K562 (cell line): ENCODE measurements around the gene DNAH1. TPM values are rescaled to one million over a fixed set of nuclear protein-coding genes. Genes with fewer than 3 reads are reported as not detected.
A peak's percentile ranks its signal among the peaks of the same experiment; 100 is the strongest.
"Not testable (repeated sequence)": the region's sequence is repeated elsewhere in the genome, so short reads cannot be mapped to it uniquely, and the experiment has no call there.

ENCODE experiments used
- ATAC-seq: fragments of 200-7000 bp; cut with Tn5 transposase; 3 replicates; pipeline ENCODE4 v1.9.1; 2020; ENCODE audit warnings: moderate library complexity
- BruUV-seq: library from RNA; stranded (reverse); fragments of 400-500 nt; replicated peaks from 2 replicates; lab custom pipeline; 2021; lab: Mats Ljungman, UMichigan
- CTCF ChIA-PET: fragments of 300-600 bp; formaldehyde crosslinking; extraction: SDS; loops from one replicate; lab custom pipeline; 2021; ENCODE audit warnings: low intra/inter-chr PET ratio; lab: Yijun Ruan, JAX
- POLR2A ChIA-PET: fragments of 300-600, 350-650 bp; sonication (Branson Sonifier 250); formaldehyde crosslinking; extraction: SDS; loops from one replicate; lab custom pipeline; 2021; ENCODE audit warnings: antibody characterized with exemption, inconsistent platforms; lab: Yijun Ruan, JAX
- DNase-seq, 4 experiments: peaks; one replicate each; pipeline versions ENCODE4 v3.0.0 to v3.0.0-alpha.2; 2011 to 2018; ENCODE audit warnings: low spot score in 3 of 4, mixed read lengths in 3 of 4; ENCODE audit errors: extremely low read depth in 1 of 4
- FAIRE-seq: peaks from 2 replicates; lab custom pipeline; 2011; peaks lifted over from hg19 to GRCh38; lab: Jason Lieb, UNC
- H2AFZ ChIP-seq: 2 replicates; pipeline ENCODE4 v1.6.0; 2011; ENCODE audit warnings: low read depth, low read length, control low read depth, inconsistent platforms
- H3K27ac ChIP-seq: fragments of 200-600 bp; 3 replicates; pipeline ENCODE4 v1.8.0; 2011; ENCODE audit warnings: low read depth, mild to moderate bottlenecking, control low read depth, inconsistent platforms, low read length, moderate library complexity, mixed read lengths; ENCODE audit errors: extremely low read depth
- H3K27me3 ChIP-seq, 2 experiments: fragments of 300-600 bp in 1 of 2; 2 replicates in 1 of 2; 3 replicates in 1 of 2; pipeline versions ENCODE4 v1.6.0 to v1.8.0; 2011; ENCODE audit warnings: inconsistent platforms in 2 of 2, low read length in 2 of 2, mild to moderate bottlenecking in 1 of 2, mixed read lengths in 1 of 2, moderate library complexity in 1 of 2; ENCODE audit not compliant: control insufficient read depth in 2 of 2, insufficient read depth in 2 of 2
- H3K36me3 ChIP-seq: fragments of 300-600 bp; 3 replicates; pipeline ENCODE4 v1.8.0; 2011; ENCODE audit warnings: mild to moderate bottlenecking, low read length, inconsistent platforms; ENCODE audit not compliant: control insufficient read depth, insufficient read depth
- H3K4me1 ChIP-seq, 2 experiments: fragments of 200-600 bp in 1 of 2; replicated peaks in 1 of 2; 2 replicates in 1 of 2; 3 replicates in 1 of 2; pipeline versions ENCODE4 v1.5.1 to v1.8.0; 2011; ENCODE audit warnings: inconsistent platforms in 2 of 2, low read length in 2 of 2, mild to moderate bottlenecking in 1 of 2, mixed read lengths in 1 of 2, moderate library complexity in 1 of 2; ENCODE audit not compliant: control insufficient read depth in 2 of 2, insufficient read depth in 2 of 2
- H3K4me2 ChIP-seq: 2 replicates; pipeline ENCODE4 v1.6.1; 2011; ENCODE audit warnings: low read length, control low read depth, inconsistent platforms, mixed read lengths; ENCODE audit not compliant: insufficient read depth
- H3K4me3 ChIP-seq: fragments of 200-600 bp; sonication (generic), shearing (Covaris generic); 2 replicates; pipeline ENCODE4 v1.5.1; 2016; ENCODE audit warnings: control low read depth, inconsistent platforms
- H3K79me2 ChIP-seq: fragments of 200-600 bp; 3 replicates; pipeline ENCODE4 v1.8.0; 2011; ENCODE audit warnings: low read length, inconsistent platforms; ENCODE audit not compliant: control insufficient read depth, insufficient read depth
- H3K9ac ChIP-seq, 2 experiments: 2 replicates each; pipeline versions ENCODE4 v1.6.0 to v1.6.1; 2011; ENCODE audit warnings: low read depth in 2 of 2, low read length in 2 of 2, control low read depth in 1 of 2, inconsistent platforms in 1 of 2, mild to moderate bottlenecking in 1 of 2, mixed read lengths in 1 of 2; ENCODE audit not compliant: insufficient read depth in 1 of 2
- H3K9me1 ChIP-seq: one replicate; pipeline ENCODE4 v1.6.0; 2011; ENCODE audit warnings: inconsistent platforms, mild to moderate bottlenecking, low read length, moderate library complexity; ENCODE audit not compliant: control insufficient read depth, insufficient read depth
- H3K9me3 ChIP-seq: replicated peaks from 2 replicates; pipeline ENCODE4 v1.5.1; 2011; ENCODE audit warnings: low read depth, low read length, inconsistent platforms; ENCODE audit not compliant: control insufficient read depth, insufficient read depth
- H4K20me1 ChIP-seq: replicated peaks from 2 replicates; pipeline ENCODE4 v1.6.1; 2011; ENCODE audit warnings: low read length, inconsistent platforms, mixed read lengths; ENCODE audit not compliant: control insufficient read depth, insufficient read depth
- ARID3A ChIP-seq: IDR thresholded peaks from 2 replicates; pipeline ENCODE4 v1.6.1; 2012; ENCODE audit warnings: low read depth, low read length, improper control_type of control experiment, borderline replicate concordance
- BMI1 ChIP-seq: fragments of 150-350 bp; IDR thresholded peaks from 2 replicates; pipeline ENCODE4 v1.6.1; 2014; ENCODE audit warnings: low read length
- CAMTA2 ChIP-seq: fragments of 250-450 bp; sonication (Bioruptor Pico); conservative IDR thresholded peaks from 2 replicates; pipeline ENCODE4 v1.5.1; 2022
- HCFC1 ChIP-seq: IDR thresholded peaks from 2 replicates; pipeline ENCODE4 v1.6.1; 2012; ENCODE audit warnings: low read depth, low read length, improper control_type of control experiment
- KLF16 ChIP-seq: IDR thresholded peaks from 2 replicates; pipeline ENCODE4 v1.6.1; 2016; ENCODE audit warnings: antibody characterized with exemption
- LCOR ChIP-seq: sonication (generic); formaldehyde crosslinking; IDR thresholded peaks from 2 replicates; pipeline ENCODE4 v1.8.0; 2022; ENCODE audit warnings: mild to moderate bottlenecking, missing genetic modification reagents
- MTF1 ChIP-seq: fragments of 250-450 bp; sonication (Bioruptor Pico); IDR thresholded peaks from 2 replicates; pipeline ENCODE4 v1.9.0; 2021; ENCODE audit warnings: moderate library complexity, mild to moderate bottlenecking, inconsistent platforms, borderline replicate concordance
- NR4A1 ChIP-seq, 2 experiments: fragments of 250-450 bp in 1 of 2; fragments of 450-650 bp in 1 of 2; sonication (Bioruptor Pico) in 1 of 2; IDR thresholded peaks; 2 replicates each; pipeline versions ENCODE4 v1.4.0 to v1.6.1; 2016 to 2020; ENCODE audit warnings: mild to moderate bottlenecking in 2 of 2, missing compliant biosample characterization in 1 of 2, missing genetic modification characterization in 1 of 2, moderate library complexity in 1 of 2
- POLR2B ChIP-seq: fragments of 450-650 bp; IDR thresholded peaks from 2 replicates; pipeline ENCODE4 v1.6.1; 2018; ENCODE audit warnings: low read depth; ENCODE audit not compliant: partially characterized antibody
- PPARD ChIP-seq: fragments of 250-450 bp; sonication (Bioruptor Pico); IDR thresholded peaks from 2 replicates; pipeline ENCODE4 v1.8.0; 2022; ENCODE audit warnings: inconsistent platforms, mild to moderate bottlenecking, moderate library complexity
- RHOXF2B ChIP-seq: fragments of 250-450 bp; sonication (Bioruptor Pico); conservative IDR thresholded peaks from 2 replicates; pipeline ENCODE4 v1.5.1; 2021
- TAF7 ChIP-seq: fragments of 450-650 bp; IDR thresholded peaks from 2 replicates; pipeline ENCODE4 v1.6.1; 2016; ENCODE audit warnings: missing genetic modification characterization, missing compliant biosample characterization
- TRIM25 ChIP-seq: fragments of 450-650 bp; IDR thresholded peaks from 2 replicates; pipeline ENCODE4 v1.7.0; 2016; ENCODE audit warnings: borderline replicate concordance
- ZC3H4 ChIP-seq: sonication (generic); formaldehyde crosslinking; IDR thresholded peaks from 2 replicates; pipeline ENCODE4 v1.9.0; 2021; ENCODE audit warnings: missing genetic modification reagents, borderline replicate concordance
- ZNF253 ChIP-seq: fragments of 250-450 bp; sonication (Bioruptor Pico); conservative IDR thresholded peaks from 2 replicates; pipeline ENCODE4 v1.6.1; 2021; ENCODE audit warnings: mild to moderate bottlenecking
- WGBS: fragments of 100-300 bp; shearing (Covaris generic); methylation state at CpG from one replicate; pipeline ENCODE4 v1.1.6; 2016; ENCODE audit warnings: low coverage, mixed read lengths; ENCODE audit not compliant: insufficient coverage; ENCODE audit errors: missing lambda C conversion rate; 5-methylcytosine and 5-hydroxymethylcytosine counted together
- in situ Hi-C: fragments of 300-500 bp; cut with MboI; formaldehyde crosslinking; loops from 4 replicates; pipeline ENCODE4 v1.15.0; 2018; ENCODE audit warnings: inconsistent platforms, mixed read lengths
- intact Hi-C: fragments of 100-400 bp; cut with micrococcal nuclease; formaldehyde crosslinking; loops from 2 replicates; pipeline ENCODE4 v1.14.2; 2022
- polyA plus RNA-seq, 8 experiments: library from polyadenylated mRNA; depleted of rRNA in 4 of 8; stranded (reverse) in 5 of 8; unstranded in 3 of 8; fragments of >200 nt; fragmentation: Nextera tagmentation in 2 of 8; fragmentation: Illumina TruSeq in 1 of 8; extraction: Ambion mirVana in 2 of 8; extraction: Trizol in 1 of 8; gene quantifications; 2 replicates each; pipeline versions ENCODE4 v1.2.1 to v1.2.3, GENCODE V29; 2011 to 2014; ENCODE audit warnings: inconsistent platforms in 1 of 8, missing spikeins in 1 of 8
- total RNA-seq, 7 experiments: library from RNA; depleted of rRNA in 6 of 7; stranded (reverse); fragments of >200 nt in 6 of 7; fragmentation: Illumina TruSeq in 2 of 7; extraction: Trizol in 2 of 7; gene quantifications; 2 replicates each; pipeline versions ENCODE4 v1.2.1 to v1.2.3, GENCODE V29; 2011 to 2021; ENCODE audit warnings: low replicate concordance in 1 of 7

The DNAH1 gene
- total and polyA plus RNA-seq, 9 of the 15 experiments (the other 6 are each of a cell fraction or from before 2014, with no cell fraction given): 0.04 to 0.84 (median 0.50) TPM

GRCh38 chr3:52272831-52273230 lies 43.3 kb upstream of the DNAH1 start:
- in situ Hi-C loops: no loop called here
- H3K36me3 ChIP-seq: peaks cover 74% of the 10 kb centered on the region
- H3K4me1 ChIP-seq: peaks cover 4 to 5% of the 10 kb centered on the region in 2 experiments; a peak in 4 of 5 replicates
- no peak overlapping the region for H3K4me2 ChIP-seq
- H3K27me3 ChIP-seq: no peaks in the 10 kb centered on the region
- no peak overlapping the region for H3K9ac ChIP-seq
- FAIRE-seq (peak; percentile 11), ATAC-seq (no peak), DNase-seq (no peak)
- no TSS peak for BruUV-seq
- intact Hi-C loops: no loop called here
- peaks cover 2% of the 10 kb centered on the region for H3K9me1 ChIP-seq
- CTCF ChIA-PET: no interaction called here
- H2AFZ ChIP-seq: no peak overlapping the region
- H3K4me3 ChIP-seq: no peak overlapping the region
- TF ChIP-seq BMI1: no peak
- no peak for TF ChIP-seq POLR2B
- no peak for TF ChIP-seq KLF16
- TF ChIP-seq ARID3A: no peak
- TF ChIP-seq HCFC1: no peak
- TF ChIP-seq RHOXF2B (CRISPR knock-in tag): no peak
- TF ChIP-seq CAMTA2: no peak
- no peak for TF ChIP-seq ZNF253 (CRISPR knock-in tag)
- TF ChIP-seq TAF7 (tag): no peak
- TF ChIP-seq MTF1 (CRISPR knock-in tag): no peak
- TF ChIP-seq LCOR (CRISPR knock-in tag): no peak
- TF ChIP-seq TRIM25: no peak
- no peak for TF ChIP-seq ZC3H4
- TF ChIP-seq NR4A1 (CRISPR knock-in tag; IDR thresholded peaks at IDR 0.05): no peak
- TF ChIP-seq NR4A1 (tag; IDR thresholded peaks at IDR 0.05): no peak
- TF ChIP-seq PPARD: no peak
- no peaks in the 10 kb centered on the region for H3K9me3 ChIP-seq
- peaks cover 97% of the 10 kb centered on the region for H3K79me2 ChIP-seq
- 95% methylated on average over 3 of the region's 3 CpGs for WGBS
- POLR2A ChIA-PET: interaction anchor here (0.6 kb wide), 1 partner anchor 1920 kb away, joined by 3 read pairs; no protein-coding TSS in a partner anchor
- H3K27ac ChIP-seq: 0 out of 3 replicates have a peak overlapping the region, but pooled peaks have one; percentile 40
- H4K20me1 ChIP-seq: peaks cover 18% of the 10 kb centered on the region

- Histone ChIP-seq H3K4me1 (peaks cover 5 to 13% of the 10 kb centered on the region in 2 experiments; a peak in 4 of 5 replicates), H3K79me2 (peaks cover 98% of the 10 kb centered on the region), H3K36me3 (peaks cover 56% of the 10 kb centered on the region), H4K20me1 (peaks cover 18% of the 10 kb centered on the region)
- WGBS: 97% methylated on average over 12 of the region's 18 CpGs
- FAIRE-seq, H3K4me3 ChIP-seq, ATAC-seq, BruUV-seq, intact Hi-C loops, H3K9ac ChIP-seq, H3K27me3 ChIP-seq, H3K9me1 ChIP-seq, H3K4me2 ChIP-seq, in situ Hi-C loops, H2AFZ ChIP-seq, H3K27ac ChIP-seq, DNase-seq, H3K9me3 ChIP-seq, CTCF ChIA-PET: not testable (repeated sequence)
- POLR2A ChIA-PET: interaction anchor here (0.6 kb wide), 1 partner anchor 40 kb away, joined by 3 read pairs; no protein-coding TSS in a partner anchor
These were observed 41.3 kb upstream of the DNAH1 start for GRCh38 chr3:52274781-52275180.
